KG1 (cell line): Measurements from ENCODE around the gene TDP1.
A peak's percentile ranks its signal among the peaks of the same experiment; 100 is the strongest.

Experiments used
- DNase-seq: peaks from one replicate; lab custom pipeline; 2025; lab: John Stamatoyannopoulos, UW

The TDP1 gene

DNA sequence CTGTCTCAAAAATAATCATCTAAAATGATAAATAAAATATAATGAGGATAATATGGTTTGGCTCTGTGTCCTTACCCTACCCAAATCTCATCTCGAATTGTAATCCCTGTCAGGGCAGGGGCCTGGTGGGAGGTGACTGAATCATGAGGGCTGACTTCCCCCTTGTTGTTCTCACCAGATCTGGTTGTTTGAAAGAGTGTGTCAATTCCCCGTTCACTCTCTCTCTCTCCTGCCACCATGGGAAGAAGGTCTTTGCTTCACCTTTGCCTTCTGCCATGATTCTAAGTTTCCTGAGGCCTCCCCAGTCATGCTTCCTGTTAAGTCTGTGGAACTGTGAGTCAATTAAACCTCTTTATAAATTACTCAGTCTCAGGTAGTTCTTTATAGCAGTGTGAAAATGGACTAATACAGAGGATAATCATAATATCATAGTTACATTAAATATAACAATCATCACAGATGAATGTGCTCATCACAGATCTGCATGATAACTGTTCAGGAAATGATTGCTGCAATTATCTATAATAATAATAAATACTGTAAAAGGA, 13.8 kb upstream of the TDP1 start:
- DNase-seq: no peak

DNA sequence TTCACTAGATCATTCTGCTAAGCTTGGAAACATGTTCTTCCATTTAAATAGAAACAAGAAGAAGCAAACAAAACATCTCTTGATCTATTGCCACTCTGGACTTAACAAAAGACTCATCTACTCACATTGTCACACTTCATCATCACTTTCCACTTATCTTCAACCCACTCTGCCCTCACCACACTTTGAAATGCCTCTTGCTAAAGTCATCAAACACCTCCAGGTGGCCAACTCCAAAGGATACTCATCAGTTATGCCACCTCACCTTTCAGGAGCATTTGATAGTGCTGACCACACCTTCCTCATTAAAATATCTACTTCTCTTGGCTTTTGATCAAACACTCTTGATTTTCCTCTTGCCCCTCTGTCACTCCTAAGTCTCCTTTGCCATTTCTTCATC, 8.4 kb upstream of the TDP1 start:
- DNase-seq: no peak

DNA sequence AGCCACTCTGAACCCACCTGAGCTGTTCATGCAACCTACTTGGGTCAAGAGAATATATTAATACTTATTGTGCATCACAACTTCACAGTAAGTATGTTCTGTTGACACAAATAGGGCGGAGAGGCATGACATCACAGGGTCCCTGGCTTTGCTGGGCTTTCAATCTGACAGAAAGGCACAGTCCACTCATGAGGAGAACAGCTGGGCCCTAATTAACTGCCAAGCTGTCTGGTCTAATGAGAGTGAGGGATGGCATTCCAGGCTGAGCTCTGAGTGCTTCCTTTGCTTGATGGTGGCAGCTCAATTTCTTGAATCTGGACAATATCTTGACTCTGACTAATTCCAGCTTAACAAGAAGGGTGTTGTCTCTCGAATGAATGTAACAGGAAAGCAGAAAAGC, 3.2 kb upstream of the TDP1 start:
- no peak for DNase-seq

DNA sequence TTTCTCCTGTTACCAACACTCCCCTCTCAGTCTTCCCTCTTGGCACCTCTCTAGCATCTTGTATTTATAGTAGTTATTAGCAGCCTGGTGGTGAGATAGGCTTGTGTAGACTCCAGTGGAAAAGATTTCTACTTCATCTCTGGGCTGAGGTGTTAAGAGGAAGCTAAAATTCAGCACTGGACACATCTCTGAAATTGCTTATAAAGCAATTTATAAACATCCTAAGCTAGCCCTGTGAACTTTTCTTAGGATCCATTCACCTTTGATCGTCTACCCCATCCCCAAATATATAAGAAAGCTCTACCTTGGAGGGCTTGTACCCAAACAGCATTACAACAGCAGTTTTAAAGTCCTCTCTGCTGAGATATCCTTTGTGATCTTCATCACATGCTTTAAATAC, 2.1 kb upstream of the TDP1 start:
- DNase-seq: no peak

DNA sequence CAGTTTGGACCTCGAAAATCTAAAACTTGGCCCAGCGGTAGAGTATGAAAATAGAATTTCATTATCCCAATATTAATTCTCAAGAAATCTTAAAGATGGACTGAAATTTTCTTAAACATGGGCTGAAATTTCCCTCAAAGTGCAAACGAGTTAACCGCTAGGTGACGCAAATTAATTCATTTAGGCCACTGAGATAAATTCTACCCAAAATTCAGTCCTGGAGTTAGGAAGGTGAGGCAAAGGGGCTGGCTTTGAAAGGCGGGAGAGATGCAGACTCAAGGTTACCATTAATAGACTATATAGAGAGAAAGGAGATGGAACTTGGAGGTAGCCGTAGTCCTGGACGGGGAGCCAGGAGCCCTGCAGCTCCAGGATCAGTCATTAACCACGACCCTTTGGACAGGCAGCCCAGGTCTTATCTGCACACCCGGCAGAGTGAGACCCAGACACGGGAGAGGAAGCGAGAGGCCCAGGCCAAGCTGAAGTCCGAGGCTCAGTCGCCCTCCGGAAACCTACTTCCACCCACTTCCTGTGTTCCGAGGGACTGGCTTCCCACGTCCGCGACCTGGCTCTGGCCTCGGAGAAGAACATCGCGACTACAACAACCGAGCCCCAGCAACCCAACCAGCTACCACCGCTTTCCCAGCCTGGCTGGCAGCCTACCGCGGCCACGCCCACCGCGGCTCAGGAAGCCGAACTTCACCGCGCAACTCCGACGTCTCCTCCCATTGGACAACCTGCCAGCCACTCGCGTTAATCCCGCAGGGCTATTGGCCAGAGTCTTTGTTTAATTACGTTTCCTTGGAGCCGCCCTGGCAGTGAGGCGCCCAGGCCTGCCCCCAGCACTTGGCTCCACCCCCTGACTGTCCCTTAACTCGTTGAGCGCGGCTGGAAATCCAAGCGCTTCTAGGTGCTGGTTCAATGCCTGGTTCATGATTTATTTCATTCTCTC, 1.4 kb upstream of the TDP1 start, which contains the start of gene EFCAB11:
Gene EFCAB11, minus strand, starts transcription at position 661 of the 952 bp plus-strand sequence. Its CDS starts 70 bp downstream, at position 591.
- DNase-seq: peak; percentile 93

DNA sequence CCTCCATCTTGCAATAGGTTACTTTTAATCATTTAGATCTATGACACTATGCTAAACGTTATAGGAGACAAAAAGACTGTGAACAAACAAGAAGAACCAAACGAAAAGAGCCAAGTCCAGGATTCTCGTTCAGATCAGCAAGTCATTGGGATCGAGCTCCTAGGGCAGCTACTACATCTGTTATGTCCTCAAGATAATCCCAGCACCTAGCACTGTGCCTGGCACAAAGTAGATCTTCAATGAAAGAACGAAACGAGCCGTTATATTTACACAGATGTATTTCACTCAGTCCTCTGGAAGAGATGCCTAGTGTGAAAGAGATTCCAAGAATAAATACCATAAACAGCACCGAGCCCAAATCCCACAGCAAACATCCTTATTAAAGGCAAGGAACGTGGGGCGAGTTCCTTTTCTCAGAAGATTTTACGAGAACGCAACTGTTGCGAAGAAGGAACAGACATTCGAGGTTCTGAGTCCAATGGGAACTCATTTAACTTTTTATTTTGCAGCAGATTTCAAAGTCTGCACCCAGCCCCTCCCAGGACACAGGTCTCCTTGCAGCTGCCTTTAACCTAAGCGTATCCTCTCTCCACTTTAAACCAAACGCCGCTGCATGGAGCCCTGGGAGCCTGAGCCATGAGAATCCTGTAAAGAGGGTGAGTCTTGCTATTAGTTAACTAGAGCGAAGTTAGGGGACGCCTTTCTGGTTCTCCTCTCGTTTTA, 544 bp upstream of the TDP1 start:
- DNase-seq: peak; percentile 64

DNA sequence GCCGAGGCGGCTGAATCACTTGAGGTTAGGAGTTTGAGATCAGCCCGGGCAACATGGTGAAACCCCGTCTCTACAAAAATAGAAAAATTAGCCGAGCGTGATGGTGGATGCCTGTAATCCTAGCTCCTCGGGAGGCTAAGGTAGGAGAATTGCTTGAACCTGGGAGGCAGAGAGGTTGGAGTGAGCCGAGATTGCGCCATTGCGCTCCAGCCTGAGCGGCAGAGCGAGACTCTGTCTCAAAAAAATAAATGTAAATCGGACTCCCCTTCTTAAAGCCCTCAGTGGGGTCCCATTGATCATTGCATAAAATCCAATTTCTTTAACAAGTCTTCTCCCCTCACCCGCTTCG, 908 bp downstream of the TDP1 start:
- DNase-seq: no peak

DNA sequence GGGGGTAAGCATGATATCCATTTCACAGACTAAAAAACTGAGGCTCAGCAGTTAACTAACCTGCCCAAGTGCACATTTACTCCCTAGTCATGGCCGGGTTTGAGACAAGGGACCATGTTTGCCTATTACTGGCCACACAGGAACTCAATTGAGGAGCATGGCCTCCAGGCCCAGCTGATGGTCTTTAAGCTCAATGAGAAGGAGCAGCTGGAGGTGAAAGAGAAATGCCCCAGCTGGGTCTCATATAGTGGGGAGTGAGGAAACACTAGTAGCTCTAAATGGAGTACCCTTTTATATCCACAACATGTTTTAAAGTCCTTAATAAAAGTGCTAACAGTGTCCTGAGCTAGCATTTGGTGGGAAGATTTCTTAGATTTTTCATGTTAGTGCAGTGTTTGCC, 1.6 kb downstream of the TDP1 start:
- no peak for DNase-seq

DNA sequence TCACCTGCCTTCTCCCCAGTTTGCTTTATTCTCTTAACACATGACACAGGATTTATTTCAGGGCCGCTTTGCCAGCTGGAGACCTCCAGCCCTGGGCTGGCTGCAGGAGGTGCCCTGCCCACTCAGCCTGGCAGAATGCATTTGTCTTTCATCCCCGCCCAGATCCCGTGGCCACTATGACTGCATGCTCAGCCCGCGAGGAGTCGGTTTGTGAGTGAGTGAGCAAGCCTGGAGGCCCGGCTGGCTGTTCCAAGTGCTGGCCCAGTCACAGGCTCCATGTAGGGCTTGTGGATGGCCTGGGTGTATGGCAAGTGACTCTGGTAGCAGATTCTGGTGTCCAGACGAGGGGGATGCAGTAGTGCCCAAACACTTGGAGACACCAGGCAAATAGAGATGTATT, 2.1 kb downstream of the TDP1 start:
- no peak for DNase-seq

DNA sequence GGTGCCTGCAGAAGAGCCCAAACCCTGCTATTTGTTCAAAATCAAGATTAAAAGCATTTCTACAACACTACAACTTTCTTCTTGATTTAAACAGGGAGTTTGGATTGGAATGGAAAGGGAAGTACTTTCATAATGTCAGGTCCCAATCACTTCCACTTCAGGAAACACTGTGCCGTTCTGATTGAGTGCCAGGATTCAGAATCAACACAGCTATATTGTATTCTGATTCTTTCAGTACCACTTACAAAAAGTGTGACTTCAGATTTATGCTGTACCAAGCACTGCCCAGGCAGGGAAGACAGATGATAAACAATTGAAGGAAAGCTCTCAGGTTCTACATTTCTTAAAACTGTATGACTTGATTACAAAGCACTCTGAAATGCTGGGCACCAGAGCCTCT, 3.2 kb downstream of the TDP1 start:
- DNase-seq: no peak

DNA sequence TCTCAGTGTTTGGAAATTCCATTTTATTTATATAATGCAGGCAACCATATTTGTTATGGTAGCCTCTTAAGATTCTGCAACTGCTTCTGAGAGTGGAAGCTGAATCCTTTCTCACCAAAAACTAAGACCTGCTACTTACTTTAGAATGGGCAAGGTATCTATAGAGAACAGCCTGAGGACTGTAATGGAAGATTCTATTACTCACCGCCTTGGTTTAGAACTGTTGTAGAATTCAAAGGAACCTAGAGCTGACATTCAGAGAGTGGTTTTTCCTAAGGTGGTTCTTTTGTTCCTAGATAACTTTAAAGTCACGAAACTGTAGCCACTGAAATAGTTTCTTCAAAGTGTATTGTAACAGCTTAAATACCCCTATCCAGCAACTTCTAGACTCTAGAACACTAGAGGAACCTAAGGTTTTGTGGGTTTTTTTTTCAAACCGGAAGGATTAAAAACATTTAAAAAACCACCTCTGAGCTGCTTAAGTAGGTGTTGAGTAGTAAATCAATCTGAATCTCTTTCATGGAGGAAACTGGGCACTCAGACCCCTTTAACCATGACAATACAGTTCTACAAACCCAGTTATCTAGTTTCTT, 4.2 kb downstream of the TDP1 start:
- DNase-seq: peak; percentile 4

DNA sequence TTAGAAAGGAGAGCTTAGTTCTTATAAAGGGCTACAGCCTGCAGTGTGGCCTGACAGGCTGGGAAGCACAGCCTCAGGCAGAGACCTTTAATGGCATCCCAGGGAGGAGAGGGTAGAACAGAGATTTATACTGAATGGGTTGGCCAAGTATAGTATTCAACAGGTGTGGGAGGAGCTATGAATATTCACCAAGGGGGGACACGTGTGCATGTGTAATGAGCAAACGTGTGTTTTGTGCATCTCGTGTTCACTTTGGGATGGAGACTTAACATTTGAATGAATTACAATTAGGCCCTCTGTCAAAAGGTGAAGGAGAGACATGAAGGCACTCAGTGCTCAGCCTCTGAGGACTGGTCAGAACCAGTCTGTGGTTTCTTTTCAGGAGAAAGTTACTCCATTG, 5.2 kb downstream of the TDP1 start:
- DNase-seq: no peak

DNA sequence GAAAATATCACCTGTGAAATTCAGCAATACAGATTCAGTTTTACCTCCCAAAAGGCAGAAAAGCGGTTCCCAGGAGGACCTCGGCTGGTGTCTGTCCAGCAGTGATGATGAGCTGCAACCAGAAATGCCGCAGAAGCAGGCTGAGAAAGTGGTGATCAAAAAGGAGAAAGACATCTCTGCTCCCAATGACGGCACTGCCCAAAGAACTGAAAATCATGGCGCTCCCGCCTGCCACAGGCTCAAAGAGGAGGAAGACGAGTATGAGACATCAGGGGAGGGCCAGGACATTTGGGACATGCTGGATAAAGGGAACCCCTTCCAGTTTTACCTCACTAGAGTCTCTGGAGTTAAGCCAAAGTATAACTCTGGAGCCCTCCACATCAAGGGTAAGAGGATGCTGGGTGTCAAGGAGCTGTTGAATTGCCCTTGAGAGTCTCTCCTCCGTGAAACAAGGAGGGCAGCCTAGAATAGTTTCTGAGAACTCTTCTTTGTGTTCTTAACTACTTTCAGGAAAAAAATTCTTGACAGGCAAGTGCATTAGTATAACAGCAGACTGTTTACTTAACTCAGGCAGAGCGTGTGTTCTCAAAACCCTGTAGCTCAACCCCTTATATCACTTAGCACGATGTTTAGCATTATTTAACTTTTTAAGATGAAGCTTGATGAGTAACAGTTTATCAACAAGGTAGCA, 7.7 kb downstream of the TDP1 start:
- no peak for DNase-seq

DNA sequence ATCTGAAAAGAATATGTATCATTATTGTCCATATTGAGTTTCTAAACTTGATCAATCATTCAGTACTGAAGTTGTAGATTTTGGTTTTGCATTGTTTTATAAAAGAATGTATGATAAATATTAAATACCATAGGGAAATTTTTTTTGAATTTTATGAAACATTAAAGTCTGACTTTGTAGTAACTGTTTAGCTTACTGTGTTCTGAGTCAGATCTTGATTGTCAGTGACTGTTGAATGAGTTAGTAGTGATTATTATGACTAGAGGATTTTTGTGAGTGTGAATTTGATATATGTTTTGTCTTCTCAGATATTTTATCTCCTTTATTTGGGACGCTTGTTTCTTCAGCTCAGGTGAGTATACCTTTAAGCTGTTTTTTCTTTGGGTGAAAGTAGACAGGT, 10.1 kb downstream of the TDP1 start:
- DNase-seq: no peak

DNA sequence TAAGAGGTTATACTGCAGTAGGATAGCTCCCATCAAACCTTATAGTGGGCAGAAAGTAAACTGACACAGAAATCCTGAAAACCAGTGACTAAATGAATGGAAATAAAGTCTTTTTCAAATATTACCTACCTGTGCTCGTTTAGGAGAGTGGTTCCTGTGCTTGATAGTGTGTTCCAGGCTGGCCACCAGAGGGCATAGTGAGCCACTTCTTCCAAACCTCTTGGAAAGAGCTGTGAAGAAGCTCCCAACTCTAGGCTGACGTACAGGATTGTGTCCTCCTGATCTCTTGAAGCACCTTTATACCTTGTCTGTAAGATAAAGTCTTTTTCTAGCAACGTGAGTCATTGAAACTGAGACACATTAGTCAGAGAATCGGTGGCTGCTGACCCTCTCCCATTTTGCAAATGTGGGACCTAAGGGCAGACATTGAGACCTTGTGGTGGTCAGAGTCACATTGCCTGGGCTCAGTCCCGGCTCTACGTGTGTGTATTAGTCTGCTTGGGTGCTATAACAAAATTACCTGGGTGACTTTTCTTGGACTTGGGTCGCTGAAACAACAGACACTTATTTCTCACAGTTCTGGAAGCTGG, 17.6 kb downstream of the TDP1 start:
- peak; percentile 3 for DNase-seq

DNA sequence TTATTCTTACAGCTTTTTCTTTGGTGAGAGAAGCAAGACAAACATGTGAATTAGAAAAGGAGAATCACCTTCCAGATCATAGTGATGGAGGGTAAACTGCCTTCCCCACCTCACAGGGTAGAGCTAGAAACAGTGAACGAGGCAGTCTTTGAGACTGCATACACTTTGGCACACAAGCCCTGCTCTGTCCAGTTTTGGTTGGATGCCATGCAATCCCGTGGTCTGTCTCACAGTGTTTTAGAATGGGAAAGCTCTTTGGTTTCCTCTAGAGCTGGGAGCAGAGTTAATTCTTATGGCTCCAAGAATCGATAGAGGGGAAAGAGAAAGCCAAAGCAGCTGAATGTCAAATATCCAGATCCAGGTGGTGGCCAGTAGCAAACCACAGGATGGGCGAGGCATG, 21.9 kb downstream of the TDP1 start:
- no peak for DNase-seq

DNA sequence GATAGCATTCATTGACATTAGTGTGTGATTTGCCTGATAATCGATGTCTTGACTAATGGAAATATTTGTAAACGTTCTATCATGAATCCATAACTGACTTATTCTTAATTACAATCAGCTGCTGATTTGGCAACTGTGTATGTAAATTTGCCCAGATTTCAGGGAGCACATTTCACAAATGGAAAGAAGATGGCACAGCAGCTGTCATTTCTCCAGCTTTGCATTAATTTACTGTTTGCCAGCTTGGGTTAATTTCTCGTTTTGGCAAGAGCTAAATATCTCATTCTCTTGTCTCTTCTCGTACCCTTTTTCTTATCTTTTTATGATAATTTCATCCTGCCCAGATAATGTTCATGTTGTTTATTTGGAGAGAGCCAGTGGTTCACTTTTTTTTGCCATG, 22.9 kb downstream of the TDP1 start:
- DNase-seq: no peak

DNA sequence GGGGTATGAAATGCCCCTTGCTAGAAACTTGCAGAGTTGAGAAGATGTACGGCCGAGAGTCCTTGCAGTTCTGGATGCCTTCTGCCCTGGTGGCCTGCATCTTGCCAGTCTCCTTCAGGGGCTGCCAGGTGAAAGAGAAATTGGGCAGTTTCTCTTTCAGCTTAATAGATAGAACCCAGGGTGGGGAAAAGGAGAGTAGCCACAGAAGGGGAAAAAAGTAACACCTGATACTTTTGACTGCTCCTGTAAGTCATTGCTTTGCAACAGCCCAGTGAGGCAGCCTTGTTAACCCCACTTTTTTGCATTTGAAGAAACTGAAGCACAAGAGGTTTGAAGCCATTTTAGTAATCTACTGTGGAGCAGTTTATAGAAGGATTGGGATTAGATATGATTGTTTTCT, 27.6 kb downstream of the TDP1 start:
- DNase-seq: no peak

DNA sequence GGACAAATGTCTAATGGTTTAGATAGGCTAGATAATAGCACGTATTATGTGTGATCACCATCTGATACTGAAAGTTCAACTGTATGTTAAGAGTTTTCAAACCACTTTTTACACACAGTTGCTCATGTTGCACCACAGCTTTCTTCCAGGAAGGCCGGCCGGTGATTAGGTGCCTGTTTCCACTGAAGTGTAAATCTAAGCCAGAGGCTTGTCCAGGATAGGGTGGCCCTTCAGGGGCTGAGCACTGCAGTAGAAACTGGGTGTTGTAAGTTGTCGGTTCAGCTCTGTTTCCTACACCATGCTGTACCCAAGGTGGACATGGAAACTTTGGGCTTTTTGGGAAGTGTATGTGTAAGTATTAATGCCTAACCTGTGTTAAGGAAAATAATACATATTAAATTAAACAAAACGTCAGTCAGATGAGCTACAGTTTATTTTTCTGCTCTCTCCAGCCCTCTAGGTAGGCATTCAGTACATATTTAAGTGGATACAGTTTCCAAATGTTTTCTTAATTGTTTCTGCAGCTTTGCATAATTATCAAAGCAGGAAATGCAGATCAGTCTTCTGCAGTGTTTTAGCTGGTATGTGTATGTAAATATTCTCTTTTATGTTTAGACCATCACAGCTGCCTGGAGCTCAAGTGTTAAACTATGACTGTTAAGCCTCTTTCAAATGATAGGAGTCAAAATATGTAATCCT, 30.9 kb downstream of the TDP1 start:
- DNase-seq: no peak

DNA sequence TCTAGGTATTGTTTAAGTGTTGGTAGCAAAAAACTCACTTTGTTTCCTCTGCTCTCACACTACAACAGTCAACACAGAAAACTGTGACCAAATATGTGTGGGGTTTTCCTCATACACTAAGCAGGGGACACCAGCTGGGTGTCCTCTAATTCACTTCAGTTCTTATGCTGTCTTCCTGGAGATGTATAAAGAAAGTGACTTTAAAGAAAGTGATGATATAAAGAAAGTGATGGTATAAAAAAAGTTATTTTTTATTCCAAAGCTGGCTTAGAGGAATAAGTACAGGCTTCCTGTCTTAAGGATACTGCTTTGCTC, 31.4 kb downstream of the TDP1 start:
- DNase-seq: no peak

DNA sequence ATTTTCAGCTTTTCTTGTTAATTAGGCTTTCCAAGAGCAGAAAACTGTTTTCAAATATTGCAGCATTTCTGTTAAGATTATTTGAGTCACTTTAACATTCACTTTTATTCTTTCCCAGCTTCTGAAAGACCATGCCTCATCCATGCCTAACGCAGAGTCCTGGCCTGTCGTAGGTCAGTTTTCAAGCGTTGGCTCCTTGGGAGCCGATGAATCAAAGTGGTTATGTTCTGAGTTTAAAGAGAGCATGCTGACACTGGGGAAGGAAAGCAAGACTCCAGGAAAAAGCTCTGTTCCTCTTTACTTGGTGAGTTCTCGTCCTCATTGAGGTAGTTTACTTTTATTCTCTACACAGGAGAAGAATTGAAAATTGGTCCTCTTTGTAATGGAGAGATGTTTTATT, 33.1 kb downstream of the TDP1 start:
- no peak for DNase-seq
